CD8-positive, alpha-beta memory T cell (primary cell): ENCODE results near the gene CDYL2. TPM values are rescaled to one million over a fixed set of nuclear protein-coding genes. Genes with fewer than 3 reads are reported as not detected.
A peak's percentile ranks its signal among the peaks of the same experiment; 100 is the strongest.

Experiments
- CTCF ChIA-PET: fragments of 350-600 bp; sonication (Branson Sonifier 250); formaldehyde crosslinking; loops from one replicate; lab custom pipeline; 2021; ENCODE audit warnings: antibody characterized with exemption; lab: Charles Lee
- POLR2A ChIA-PET: fragments of 350-600 bp; sonication (Branson Sonifier 250); formaldehyde crosslinking; loops from one replicate; lab custom pipeline; 2021; ENCODE audit warnings: antibody characterized with exemption; lab: Charles Lee
- DNase-seq, 5 donors: peaks; one replicate each; pipeline versions ENCODE4 v3.0.0 to v3.0.0-alpha.2; 2020 to 2022; ENCODE audit warnings: mixed read lengths in 1 of 5
- H3K27ac ChIP-seq: one replicate; pipeline ENCODE4 v1.7.0; 2013; ENCODE audit warnings: low read depth, mild to moderate bottlenecking, low read length, moderate library complexity
- H3K27me3 ChIP-seq: 2 replicates; pipeline ENCODE4 v1.7.0; 2013; ENCODE audit warnings: low read length, mild to moderate bottlenecking; ENCODE audit not compliant: insufficient read depth, poor library complexity, severe bottlenecking
- H3K36me3 ChIP-seq: 2 replicates; pipeline ENCODE4 v1.7.0; 2013; ENCODE audit warnings: mild to moderate bottlenecking, low read length, moderate library complexity; ENCODE audit not compliant: insufficient read depth
- H3K4me1 ChIP-seq: 2 replicates; pipeline ENCODE4 v1.7.0; 2013; ENCODE audit warnings: mild to moderate bottlenecking, low read length, moderate library complexity; ENCODE audit not compliant: insufficient read depth
- H3K4me3 ChIP-seq: 2 replicates; pipeline ENCODE4 v1.7.0; 2013; ENCODE audit warnings: mild to moderate bottlenecking, low read length
- H3K9me3 ChIP-seq: 2 replicates; pipeline ENCODE4 v1.7.0; 2013; ENCODE audit warnings: mild to moderate bottlenecking, low read length
- H3K27ac Mint-ChIP-seq, 8 donors: one replicate each; pipeline ENCODE4 v1.8.0; 2020 to 2021; ENCODE audit warnings: mixed read lengths in 8 of 8, mild to moderate bottlenecking in 6 of 8, inconsistent platforms in 3 of 8, moderate library complexity in 3 of 8
- H3K27me3 Mint-ChIP-seq, 2 donors: one replicate each; pipeline ENCODE4 v1.8.0; 2020 to 2021; ENCODE audit warnings: mixed read lengths in 2 of 2, mild to moderate bottlenecking in 1 of 2, moderate library complexity in 1 of 2
- H3K36me3 Mint-ChIP-seq, 3 donors: one replicate each; pipeline ENCODE4 v1.8.0; 2020 to 2021; ENCODE audit warnings: mixed read lengths in 3 of 3, inconsistent platforms in 1 of 3, mild to moderate bottlenecking in 1 of 3
- H3K4me1 Mint-ChIP-seq, 3 donors: one replicate each; pipeline ENCODE4 v1.8.0; 2020 to 2021; ENCODE audit warnings: mixed read lengths in 3 of 3, inconsistent platforms in 1 of 3, mild to moderate bottlenecking in 1 of 3
- H3K4me3 Mint-ChIP-seq, 7 donors: one replicate each; pipeline ENCODE4 v1.8.0; 2020 to 2021; ENCODE audit warnings: mixed read lengths in 7 of 7, mild to moderate bottlenecking in 6 of 7, moderate library complexity in 4 of 7, inconsistent platforms in 2 of 7
- H3K9me3 Mint-ChIP-seq, 5 donors: one replicate each; pipeline ENCODE4 v1.8.0; 2020 to 2022; ENCODE audit warnings: mixed read lengths in 5 of 5, mild to moderate bottlenecking in 3 of 5, moderate library complexity in 2 of 5, inconsistent platforms in 1 of 5
- polyA plus RNA-seq: library from polyadenylated mRNA; unstranded; fragments of 300-500 nt; fragmentation: Illumina TruSeq; gene quantifications from one replicate; pipeline ENCODE4 v1.2.3, GENCODE V29; 2021
- total RNA-seq, 2 experiments: library from RNA; stranded (reverse); gene quantifications; one replicate each; pipeline ENCODE4 v1.2.3, GENCODE V29; 2021

The CDYL2 gene
- total and polyA plus RNA-seq, 3 experiments from 2014 or later = 3.8 to 42.0 (median 40.6) TPM

DNA sequence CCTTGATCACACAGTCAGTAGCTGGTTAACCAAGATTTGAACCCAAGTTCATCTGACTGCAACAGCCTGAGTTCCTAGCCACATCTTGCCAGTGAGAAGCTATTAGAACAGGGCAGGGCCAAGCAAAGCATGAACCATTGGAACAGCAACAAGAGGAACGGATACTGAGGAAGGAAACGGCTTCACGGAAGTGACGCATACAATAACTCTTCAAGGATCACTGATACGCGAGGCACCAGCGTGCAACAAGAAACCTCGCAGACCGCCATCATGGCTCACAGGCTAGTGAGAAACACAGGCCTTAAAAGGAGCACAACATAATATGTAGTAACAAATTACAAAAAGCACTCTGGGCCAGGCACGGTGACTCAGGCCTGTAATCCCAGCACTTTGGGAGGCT lies 114.9 kb downstream of the CDYL2 start:
- Mint-ChIP-seq H3K4me3 (no peak overlapping the region), H3K27me3 (no peaks in the 10 kb centered on the region), H3K27ac (no peak overlapping the region), H3K4me1 (peaks cover 21 to 51% (median 38%) of the 10 kb centered on the region in 3 donors), H3K9me3 (peaks cover 0 to 1% (median 0%) of the 10 kb centered on the region in 5 donors), H3K36me3 (peaks cover 0 to 4% (median 4%) of the 10 kb centered on the region in 3 donors)
- POLR2A ChIA-PET = no interaction called here
- no peak for DNase-seq
- Histone ChIP-seq H3K36me3 (no peaks in the 10 kb centered on the region), H3K9me3 (no peaks in the 10 kb centered on the region), H3K27ac (no peak overlapping the region), H3K4me3 (no peak overlapping the region), H3K27me3 (no peaks in the 10 kb centered on the region), H3K4me1 (no peaks in the 10 kb centered on the region)
- CTCF ChIA-PET = interaction anchor here (1.4 kb wide), 1 partner anchor 162 kb away, joined by 4 read pairs; no protein-coding TSS in a partner anchor

DNA sequence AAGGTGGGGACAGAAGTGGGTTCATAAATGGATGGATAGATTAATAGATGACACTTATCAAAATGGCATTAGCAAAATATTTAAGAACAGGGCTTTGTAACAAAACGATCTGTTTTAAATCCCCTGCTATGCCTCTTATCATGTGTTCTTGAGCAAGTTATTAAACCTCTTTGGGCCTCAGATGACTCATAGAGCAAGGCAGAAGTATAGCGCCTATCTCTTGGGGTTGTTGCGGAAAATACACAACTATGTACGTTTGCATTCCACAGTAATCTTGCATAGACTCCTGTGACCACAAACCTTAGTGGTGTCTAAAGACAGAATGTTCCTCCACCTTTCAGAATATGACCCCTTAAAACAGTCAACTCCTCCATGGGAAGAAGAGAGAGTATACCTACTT lies 116.8 kb downstream of the CDYL2 start:
- no peak overlapping the region for H3K27ac ChIP-seq
- ChIA-PET POLR2A (no interaction called here), CTCF (no interaction called here)
- no peaks in the 10 kb centered on the region for H3K4me1 ChIP-seq
- Mint-ChIP-seq H3K27me3 (no peaks in the 10 kb centered on the region), H3K27ac (no peak overlapping the region), H3K4me3 (no peak overlapping the region), H3K9me3 (peaks cover 0 to 3% (median 0%) of the 10 kb centered on the region in 5 donors), H3K4me1 (peaks cover 10 to 40% (median 27%) of the 10 kb centered on the region in 3 donors), H3K36me3 (peaks cover 0 to 18% (median 6%) of the 10 kb centered on the region in 3 donors)
- no peak overlapping the region for H3K4me3 ChIP-seq
- H3K36me3 ChIP-seq = no peaks in the 10 kb centered on the region
- H3K9me3 ChIP-seq = no peaks in the 10 kb centered on the region
- H3K27me3 ChIP-seq = no peaks in the 10 kb centered on the region
- no peak for DNase-seq

DNA sequence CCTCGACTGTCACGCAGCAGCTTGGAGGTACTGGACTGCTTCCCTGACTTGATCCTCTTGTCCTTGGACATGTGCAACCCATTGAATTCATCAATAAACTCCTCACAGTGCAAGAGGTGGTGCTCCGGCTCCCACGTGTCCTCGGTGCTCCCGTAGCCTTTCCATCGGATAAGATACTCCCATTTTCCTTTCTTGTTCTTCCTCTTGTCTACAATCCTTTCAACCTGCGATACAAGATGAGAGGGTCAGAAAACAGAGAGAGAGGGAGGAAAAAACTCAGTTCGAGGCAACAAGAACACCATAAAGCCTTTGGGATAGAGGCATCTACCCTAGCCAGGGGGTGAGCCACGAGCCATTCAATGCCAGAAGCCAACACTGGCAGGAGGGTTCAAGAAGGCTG lies 119.5 kb downstream of the CDYL2 start:
- CTCF ChIA-PET = no interaction called here
- Histone ChIP-seq H3K4me1 (no peaks in the 10 kb centered on the region), H3K36me3 (no peaks in the 10 kb centered on the region), H3K4me3 (no peak overlapping the region), H3K27ac (no peak overlapping the region), H3K27me3 (no peaks in the 10 kb centered on the region), H3K9me3 (no peaks in the 10 kb centered on the region)
- DNase-seq = no peak
- POLR2A ChIA-PET = no interaction called here
- Mint-ChIP-seq H3K4me3 (no peak overlapping the region), H3K9me3 (peaks cover 0 to 2% (median 0%) of the 10 kb centered on the region in 5 donors), H3K4me1 (peaks cover 10 to 44% (median 28%) of the 10 kb centered on the region in 3 donors), H3K27me3 (no peaks in the 10 kb centered on the region), H3K27ac (no peak overlapping the region), H3K36me3 (peaks cover 3 to 22% (median 5%) of the 10 kb centered on the region in 3 donors)

DNA sequence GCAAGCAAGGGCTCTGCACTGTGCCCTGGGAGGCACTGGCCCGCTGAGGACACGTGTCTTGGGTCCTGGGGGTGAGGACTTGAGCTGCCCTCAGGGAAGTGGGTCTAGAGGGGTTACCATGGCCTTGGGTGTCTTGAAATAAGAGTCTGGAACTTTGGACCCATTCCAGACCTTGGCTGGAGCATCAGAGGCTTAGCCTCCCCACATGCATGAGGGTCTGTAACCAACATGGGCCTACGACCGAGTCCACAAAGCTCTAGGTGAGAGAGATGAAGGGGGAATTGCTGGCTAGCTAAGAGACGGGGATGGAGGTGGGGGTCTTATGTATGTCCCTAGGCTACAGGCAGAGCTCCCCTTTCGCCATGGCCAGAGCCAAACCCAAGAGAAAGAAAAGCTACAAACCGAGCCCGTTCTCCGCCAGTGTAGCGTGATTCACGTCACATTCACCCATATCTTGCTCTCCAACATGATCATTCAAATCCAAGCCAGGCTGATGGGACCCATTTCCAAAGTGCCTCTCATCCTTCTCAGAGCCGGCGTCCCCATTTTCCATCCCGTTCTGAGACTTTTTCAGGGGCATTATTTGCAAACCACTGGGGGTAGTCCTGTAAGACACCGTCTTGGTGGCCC lies 120.1 kb downstream of the CDYL2 start:
- no peaks in the 10 kb centered on the region for H3K9me3 ChIP-seq
- ChIA-PET CTCF (no interaction called here), POLR2A (no interaction called here)
- Mint-ChIP-seq H3K27ac (no peak overlapping the region), H3K9me3 (peaks cover 0 to 2% (median 0%) of the 10 kb centered on the region in 5 donors), H3K36me3 (peaks cover 3 to 24% (median 9%) of the 10 kb centered on the region in 3 donors), H3K4me3 (no peak overlapping the region), H3K27me3 (no peaks in the 10 kb centered on the region), H3K4me1 (peaks cover 14 to 44% (median 32%) of the 10 kb centered on the region in 3 donors)
- no peak overlapping the region for H3K27ac ChIP-seq
- H3K4me3 ChIP-seq = no peak overlapping the region
- H3K27me3 ChIP-seq = no peaks in the 10 kb centered on the region
- H3K4me1 ChIP-seq = no peaks in the 10 kb centered on the region
- no peaks in the 10 kb centered on the region for H3K36me3 ChIP-seq
- no peak for DNase-seq

DNA sequence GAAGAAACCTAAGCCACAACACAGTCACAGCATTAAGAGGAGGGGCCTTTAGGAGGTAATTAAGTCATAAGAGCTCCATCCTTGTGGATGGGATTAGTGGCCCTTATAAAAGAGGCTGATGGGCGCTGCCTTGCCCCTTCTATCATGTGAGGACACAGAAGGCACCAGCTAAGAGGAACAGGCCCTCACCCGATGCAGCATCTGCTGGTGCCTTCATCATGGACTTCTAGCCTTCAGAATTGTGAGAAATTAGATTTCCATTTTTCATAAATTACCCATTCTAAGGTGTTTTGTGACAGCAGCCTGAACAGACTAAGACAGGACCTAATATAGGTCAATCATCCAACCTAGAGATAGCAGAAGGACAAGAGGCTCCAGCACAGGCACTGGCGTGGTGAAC lies 120.8 kb downstream of the CDYL2 start:
- peaks cover 3 to 25% (median 9%) of the 10 kb centered on the region in 3 donors for H3K36me3 Mint-ChIP-seq
- ChIA-PET POLR2A (no interaction called here), CTCF (no interaction called here)
- H3K9me3 Mint-ChIP-seq = peaks cover 0 to 2% (median 0%) of the 10 kb centered on the region in 5 donors
- H3K27ac Mint-ChIP-seq = no peak overlapping the region
- H3K9me3 ChIP-seq = no peaks in the 10 kb centered on the region
- no peak overlapping the region for H3K27ac ChIP-seq
- H3K27me3 ChIP-seq = no peaks in the 10 kb centered on the region
- H3K36me3 ChIP-seq = no peaks in the 10 kb centered on the region
- H3K4me3 ChIP-seq = no peak overlapping the region
- H3K4me1 ChIP-seq = no peaks in the 10 kb centered on the region
- H3K27me3 Mint-ChIP-seq = no peaks in the 10 kb centered on the region
- DNase-seq = no peak
- H3K4me3 Mint-ChIP-seq = no peak overlapping the region
- H3K4me1 Mint-ChIP-seq = peaks cover 14 to 39% (median 32%) of the 10 kb centered on the region in 3 donors

DNA sequence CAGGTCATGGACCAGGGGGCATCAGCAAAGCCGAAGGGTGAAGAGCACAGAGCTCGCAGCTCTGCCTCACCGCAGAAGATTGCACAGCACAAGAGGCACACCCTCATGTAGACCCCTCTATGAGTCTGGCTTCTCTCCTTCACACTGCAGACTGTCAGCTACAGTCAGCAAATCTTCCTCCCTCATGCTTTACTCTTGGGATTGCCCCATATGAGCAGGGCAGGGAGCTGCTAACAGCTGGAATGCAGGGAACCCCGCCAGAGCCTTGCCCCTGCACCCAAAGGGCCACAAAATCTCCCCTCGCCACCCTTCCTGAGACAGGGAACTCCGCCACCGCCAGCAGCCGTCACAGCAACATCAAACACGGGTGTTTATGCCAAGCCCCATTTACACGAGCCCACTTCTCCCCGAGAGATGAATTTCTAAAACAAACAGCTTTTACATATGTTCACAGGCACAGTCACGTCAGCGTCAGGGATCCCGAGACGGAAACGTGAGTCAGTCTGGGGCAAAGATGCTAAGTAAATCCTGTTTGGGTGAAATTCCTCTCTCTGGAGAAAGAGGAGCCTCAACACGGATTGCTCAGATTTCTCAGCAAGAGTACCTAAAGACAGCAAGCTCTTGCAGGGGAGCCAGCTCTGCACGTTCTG lies 121.9 kb downstream of the CDYL2 start:
- H3K27me3 ChIP-seq = no peaks in the 10 kb centered on the region
- peaks cover 0 to 2% (median 0%) of the 10 kb centered on the region in 5 donors for H3K9me3 Mint-ChIP-seq
- H3K27me3 Mint-ChIP-seq = no peaks in the 10 kb centered on the region
- no peak for DNase-seq
- no peak overlapping the region for H3K4me3 Mint-ChIP-seq
- H3K4me1 Mint-ChIP-seq = peaks cover 14 to 37% (median 32%) of the 10 kb centered on the region in 3 donors
- ChIA-PET POLR2A (no interaction called here), CTCF (no interaction called here)
- H3K36me3 ChIP-seq = no peaks in the 10 kb centered on the region
- H3K4me1 ChIP-seq = no peaks in the 10 kb centered on the region
- H3K4me3 ChIP-seq = no peak overlapping the region
- no peak overlapping the region for H3K27ac Mint-ChIP-seq
- H3K36me3 Mint-ChIP-seq = peaks cover 3 to 25% (median 9%) of the 10 kb centered on the region in 3 donors
- H3K27ac ChIP-seq = no peak overlapping the region
- H3K9me3 ChIP-seq = no peaks in the 10 kb centered on the region

DNA sequence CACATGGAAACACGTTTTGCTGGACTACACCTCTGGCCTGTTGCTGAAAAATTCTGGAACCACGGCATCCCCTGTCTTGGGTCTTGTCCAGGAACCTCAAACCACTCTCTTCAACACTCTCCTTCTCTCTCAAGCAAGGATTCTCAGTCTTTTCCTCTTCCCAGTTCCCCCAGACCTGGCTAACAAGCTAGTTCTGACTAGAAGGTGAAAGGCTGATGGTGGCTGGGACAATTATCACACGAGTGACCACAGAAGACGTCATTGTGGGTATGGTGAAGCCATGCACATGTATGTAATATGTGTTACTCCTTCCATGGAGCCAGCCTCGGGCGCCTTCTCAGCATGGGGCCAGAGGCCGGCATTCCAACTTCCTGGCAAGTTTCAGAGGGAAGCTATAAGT lies 123.0 kb downstream of the CDYL2 start:
- Histone ChIP-seq H3K9me3 (no peaks in the 10 kb centered on the region), H3K4me1 (no peaks in the 10 kb centered on the region), H3K4me3 (no peak overlapping the region), H3K27ac (no peak overlapping the region), H3K36me3 (no peaks in the 10 kb centered on the region), H3K27me3 (no peaks in the 10 kb centered on the region)
- H3K27me3 Mint-ChIP-seq = no peaks in the 10 kb centered on the region
- ChIA-PET POLR2A (no interaction called here), CTCF (no interaction called here)
- peaks cover 0 to 2% (median 0%) of the 10 kb centered on the region in 5 donors for H3K9me3 Mint-ChIP-seq
- peaks cover 3 to 25% (median 9%) of the 10 kb centered on the region in 3 donors for H3K36me3 Mint-ChIP-seq
- DNase-seq = no peak
- H3K4me3 Mint-ChIP-seq = no peak overlapping the region
- H3K27ac Mint-ChIP-seq = no peak overlapping the region
- peaks cover 14 to 43% (median 32%) of the 10 kb centered on the region in 3 donors for H3K4me1 Mint-ChIP-seq

DNA sequence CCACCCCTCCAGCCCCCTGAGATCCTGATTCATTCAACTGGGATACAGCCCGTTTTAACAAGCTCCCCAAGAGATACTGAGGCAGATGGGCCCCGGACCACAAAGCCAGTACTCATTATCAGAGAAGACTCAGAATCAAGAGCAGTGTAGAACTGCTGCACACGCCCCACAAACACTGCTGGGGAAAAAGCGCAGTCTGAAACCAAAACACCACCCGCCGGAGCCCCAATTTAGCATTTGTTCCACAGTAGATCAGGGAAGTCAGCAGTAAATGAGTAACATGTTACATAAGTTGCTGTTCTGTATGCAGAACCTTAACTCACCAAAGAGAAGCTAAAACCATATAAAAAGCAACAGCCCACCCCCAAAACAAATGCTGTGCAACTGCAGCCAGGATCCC lies 123.6 kb downstream of the CDYL2 start:
- peak overlapping the region in 2 of 7 donors; percentile 8 to 36 for H3K4me3 Mint-ChIP-seq
- DNase-seq = no peak
- Histone ChIP-seq H3K27me3 (no peaks in the 10 kb centered on the region), H3K9me3 (no peaks in the 10 kb centered on the region), H3K4me3 (no peak overlapping the region), H3K27ac (no peak overlapping the region), H3K4me1 (no peaks in the 10 kb centered on the region), H3K36me3 (no peaks in the 10 kb centered on the region)
- peak overlapping the region in 3 of 8 donors; percentile 8 to 50 (median 44) for H3K27ac Mint-ChIP-seq
- H3K9me3 Mint-ChIP-seq = peaks cover 0 to 2% (median 0%) of the 10 kb centered on the region in 5 donors
- peaks cover 14 to 47% (median 32%) of the 10 kb centered on the region in 3 donors for H3K4me1 Mint-ChIP-seq
- no peaks in the 10 kb centered on the region for H3K27me3 Mint-ChIP-seq
- peaks cover 3 to 28% (median 13%) of the 10 kb centered on the region in 3 donors for H3K36me3 Mint-ChIP-seq
- POLR2A ChIA-PET = no interaction called here
- CTCF ChIA-PET = no interaction called here
